B cell (primary cell): Measurements from ENCODE around the gene KCNE1.
"Not testable (repeated sequence)": the region's sequence is repeated elsewhere in the genome, so short reads cannot be mapped to it uniquely, and the experiment has no call there.

Source experiments
- EZH2 ChIP-seq: IDR thresholded peaks from 2 replicates; pipeline ENCODE4 v1.6.1; 2012; ENCODE audit warnings: borderline replicate concordance, low read depth, mild to moderate bottlenecking, moderate library complexity, low read length; ENCODE audit not compliant: insufficient read depth, poor library complexity, severe bottlenecking
- TF ChIP-seq, protein P1 (sequence below): fragments of 200-600 bp; IDR thresholded peaks from one replicate; pipeline ENCODE4 v1.8.0; 2022; ENCODE audit warnings: antibody characterized with exemption, mild to moderate bottlenecking

DNA sequence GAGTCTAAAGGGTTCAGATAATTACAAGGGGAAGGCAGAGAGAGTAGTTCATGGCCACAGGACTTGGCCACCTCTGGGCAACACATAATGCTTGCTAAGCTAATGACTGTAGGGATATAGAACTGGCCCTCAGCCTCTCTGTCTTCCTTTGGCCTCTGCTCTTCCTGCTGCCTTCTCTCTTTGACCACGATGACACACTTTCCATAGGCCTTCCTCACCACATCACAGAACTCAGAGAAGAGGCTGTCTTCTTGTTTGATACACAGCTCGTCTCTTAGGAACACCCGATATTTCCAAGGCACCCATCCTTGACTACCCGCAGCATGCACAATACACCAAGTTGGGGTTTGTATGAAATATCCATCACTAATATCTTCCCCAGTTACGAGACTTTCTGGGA, 111.5 kb downstream of the KCNE1 start:
- TF ChIP-seq, protein P1, sequence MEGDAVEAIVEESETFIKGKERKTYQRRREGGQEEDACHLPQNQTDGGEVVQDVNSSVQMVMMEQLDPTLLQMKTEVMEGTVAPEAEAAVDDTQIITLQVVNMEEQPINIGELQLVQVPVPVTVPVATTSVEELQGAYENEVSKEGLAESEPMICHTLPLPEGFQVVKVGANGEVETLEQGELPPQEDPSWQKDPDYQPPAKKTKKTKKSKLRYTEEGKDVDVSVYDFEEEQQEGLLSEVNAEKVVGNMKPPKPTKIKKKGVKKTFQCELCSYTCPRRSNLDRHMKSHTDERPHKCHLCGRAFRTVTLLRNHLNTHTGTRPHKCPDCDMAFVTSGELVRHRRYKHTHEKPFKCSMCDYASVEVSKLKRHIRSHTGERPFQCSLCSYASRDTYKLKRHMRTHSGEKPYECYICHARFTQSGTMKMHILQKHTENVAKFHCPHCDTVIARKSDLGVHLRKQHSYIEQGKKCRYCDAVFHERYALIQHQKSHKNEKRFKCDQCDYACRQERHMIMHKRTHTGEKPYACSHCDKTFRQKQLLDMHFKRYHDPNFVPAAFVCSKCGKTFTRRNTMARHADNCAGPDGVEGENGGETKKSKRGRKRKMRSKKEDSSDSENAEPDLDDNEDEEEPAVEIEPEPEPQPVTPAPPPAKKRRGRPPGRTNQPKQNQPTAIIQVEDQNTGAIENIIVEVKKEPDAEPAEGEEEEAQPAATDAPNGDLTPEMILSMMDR, result not testable (repeated sequence)
- not testable (repeated sequence) for TF ChIP-seq EZH2
